Measurements from ENCODE around the gene BCAS3. TPM values are rescaled to one million over a fixed set of nuclear protein-coding genes. Genes with fewer than 3 reads are reported as not detected.
A peak's percentile ranks its signal among the peaks of the same experiment; 100 is the strongest.

The BCAS3 gene
- total and polyA plus RNA-seq, 4 donors = 5.8 to 24.6 (median 10.1) TPM

DNA sequence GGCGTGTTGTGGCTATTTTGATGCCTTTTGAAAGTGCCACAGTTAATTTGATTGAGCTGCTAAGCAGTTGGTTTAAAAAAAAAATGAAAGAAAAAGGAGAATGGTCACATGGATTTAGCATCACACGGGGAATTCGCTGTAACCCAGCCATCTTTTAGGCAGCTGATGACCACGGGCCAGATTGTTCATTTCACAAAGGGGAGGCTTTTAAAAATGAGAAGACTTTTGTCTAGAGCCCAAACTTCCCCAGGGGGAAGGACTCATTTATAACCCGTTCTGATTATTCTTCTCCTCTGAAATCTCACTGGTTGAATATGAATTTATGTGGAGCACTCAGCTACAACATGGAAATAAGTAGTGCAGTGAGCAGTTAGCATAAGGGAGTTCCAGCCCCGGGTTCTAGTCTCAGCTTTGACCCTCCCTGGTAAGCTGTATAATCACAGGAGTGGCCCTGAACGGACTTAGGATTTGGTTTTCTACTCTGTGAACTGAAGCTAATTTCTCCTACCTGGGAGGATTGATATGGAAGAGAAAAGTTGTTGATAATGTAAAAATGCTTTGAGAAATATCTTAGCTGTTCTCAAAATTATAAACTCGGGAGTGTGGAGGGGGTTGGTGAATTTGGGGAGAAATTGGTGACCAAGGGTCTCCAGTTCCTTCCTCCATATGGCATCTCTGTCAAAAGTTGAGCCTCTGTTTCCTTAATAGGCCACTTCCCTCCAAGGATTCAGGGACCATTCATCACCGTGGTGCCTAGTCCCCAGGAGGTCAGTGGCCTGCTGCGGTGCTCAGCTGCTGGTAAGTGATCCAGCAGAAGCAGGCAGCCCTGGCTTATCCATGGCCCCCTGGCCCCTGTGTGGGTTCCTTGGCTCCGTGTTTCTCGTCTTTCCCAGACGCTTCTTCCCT, 645.6 kb downstream of the BCAS3 start:
- no peaks in the 10 kb centered on the region for H3K4me1 ChIP-seq (ENCODE audit: control insufficient read depth in 4 of 4, insufficient read depth in 4 of 4, low read length in 3 of 4)
- DNase-seq (ENCODE audit: low spot score) = no peak
- no peak overlapping the region for H3K4me3 ChIP-seq (ENCODE audit: low read depth in 1 of 3, low read length in 3 of 3)
- no peaks in the 10 kb centered on the region for H3K27me3 ChIP-seq (ENCODE audit: control insufficient read depth in 4 of 4, insufficient read depth in 4 of 4, low read length in 3 of 4)
- H3K27ac ChIP-seq (ENCODE audit: low read depth in 1 of 2, low read length in 2 of 2) = peak overlapping the region in 1 of 2 donors; percentile 5
- no peak overlapping the region for H3K9ac ChIP-seq (ENCODE audit: low read depth in 1 of 2, low read length in 2 of 2)
- WGBS = 80% methylated on average over 13 of the region's 13 CpGs
- no peaks in the 10 kb centered on the region for H3K9me3 ChIP-seq (ENCODE audit: control insufficient read depth in 4 of 4, low read length in 3 of 4)
- H3K36me3 ChIP-seq (ENCODE audit: control insufficient read depth in 4 of 4, insufficient read depth in 3 of 4, low read depth in 1 of 4, low read length in 3 of 4) = no peaks in the 10 kb centered on the region
- TF ChIP-seq RXRA (IDR thresholded peaks at IDR 0.05) (peak in 1 of 2 donors; percentile 12), NR2F2 (IDR thresholded peaks at IDR 0.05) (peak; percentile 59), EGR1 (IDR thresholded peaks at IDR 0.05; ENCODE audit: low read depth in 2 of 2) (no peak), JUND (IDR thresholded peaks at IDR 0.05) (no peak)

DNA sequence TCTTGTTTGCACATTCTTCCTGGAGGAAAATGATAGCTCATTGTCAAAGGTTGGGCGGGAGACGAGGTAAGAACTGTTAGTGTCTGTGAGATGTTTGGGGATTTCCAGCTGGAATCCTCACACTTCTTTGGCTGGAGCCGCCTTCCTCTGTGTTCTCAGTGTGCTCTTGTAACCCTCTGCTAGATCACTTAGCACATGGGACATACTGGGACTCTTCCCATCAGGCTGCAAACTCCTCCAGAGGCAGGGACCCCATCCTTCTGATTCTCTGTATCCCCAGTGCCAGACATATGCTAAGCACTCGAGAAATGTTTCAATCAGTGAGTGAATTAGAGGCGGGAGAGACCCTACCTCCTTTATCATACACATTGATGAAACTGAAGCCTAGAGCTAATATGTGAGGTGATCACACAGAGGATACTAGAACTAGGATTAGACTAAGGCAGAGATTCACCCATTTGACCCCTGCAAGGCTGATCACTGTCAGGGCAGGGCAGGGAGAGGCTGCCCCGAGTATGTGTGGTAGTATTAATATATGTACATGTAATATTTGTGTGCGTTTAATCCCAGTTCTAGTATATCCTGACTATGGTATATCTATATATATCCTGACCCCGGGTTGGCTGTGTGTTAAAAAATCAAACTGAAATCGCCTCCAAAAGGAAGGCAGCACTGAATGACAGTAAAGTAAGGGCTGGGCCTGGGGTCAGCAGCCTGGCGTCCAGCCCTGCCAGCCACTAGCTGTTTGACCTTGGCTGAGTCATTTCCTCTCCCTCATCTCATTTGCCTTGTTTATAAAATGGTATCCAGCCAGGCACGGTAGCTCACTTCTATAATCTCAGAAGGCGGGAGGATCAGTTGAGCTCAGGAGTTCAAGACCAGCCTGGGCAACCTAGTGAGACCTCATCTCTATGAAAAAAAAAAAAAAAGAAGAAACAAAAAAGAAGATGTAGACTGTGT, 646.5 kb downstream of the BCAS3 start:
- DNase-seq (ENCODE audit: low spot score) = no peak
- Histone ChIP-seq H3K9ac (ENCODE audit: low read depth in 1 of 2, low read length in 2 of 2) (no peak overlapping the region), H3K4me1 (ENCODE audit: control insufficient read depth in 4 of 4, insufficient read depth in 4 of 4, low read length in 3 of 4) (no peaks in the 10 kb centered on the region), H3K36me3 (ENCODE audit: control insufficient read depth in 4 of 4, insufficient read depth in 3 of 4, low read depth in 1 of 4, low read length in 3 of 4) (no peaks in the 10 kb centered on the region), H3K27me3 (ENCODE audit: control insufficient read depth in 4 of 4, insufficient read depth in 4 of 4, low read length in 3 of 4) (no peaks in the 10 kb centered on the region), H3K4me3 (ENCODE audit: low read depth in 1 of 3, low read length in 3 of 3) (no peak overlapping the region), H3K27ac (ENCODE audit: low read depth in 1 of 2, low read length in 2 of 2) (peak overlapping the region in 1 of 2 donors; percentile 21), H3K9me3 (ENCODE audit: control insufficient read depth in 4 of 4, low read length in 3 of 4) (no peaks in the 10 kb centered on the region)
- 82% methylated on average over 12 of the region's 12 CpGs for WGBS
- no peak for TF ChIP-seq GABPA (IDR thresholded peaks at IDR 0.05 in 1 of 2, conservative IDR thresholded peaks at IDR 0.05 in 1 of 2)
- TF ChIP-seq TAF1 (conservative IDR thresholded peaks at IDR 0.05) = no peak

DNA sequence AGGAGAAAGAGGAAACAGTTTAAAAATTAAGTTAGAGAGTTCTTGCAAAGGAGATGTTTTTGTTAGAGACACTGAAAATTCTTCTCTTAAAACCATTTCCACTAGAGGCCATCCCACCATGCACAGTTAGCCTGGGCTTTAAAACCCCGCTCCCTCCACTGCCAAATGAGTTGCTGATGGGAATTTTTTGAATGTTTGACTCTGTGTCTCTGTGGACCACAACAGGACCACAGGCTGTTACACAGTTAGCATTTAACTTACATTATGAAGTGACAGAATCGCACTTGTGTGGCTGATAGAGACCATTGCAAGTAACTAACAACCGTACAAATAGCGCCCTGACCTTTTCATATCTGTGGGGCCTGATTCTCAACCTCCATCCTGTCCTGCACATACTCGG, 647.3 kb downstream of the BCAS3 start:
- Histone ChIP-seq H3K27me3 (ENCODE audit: control insufficient read depth in 4 of 4, insufficient read depth in 4 of 4, low read length in 3 of 4) (no peaks in the 10 kb centered on the region), H3K9ac (ENCODE audit: low read depth in 1 of 2, low read length in 2 of 2) (no peak overlapping the region), H3K4me1 (ENCODE audit: control insufficient read depth in 4 of 4, insufficient read depth in 4 of 4, low read length in 3 of 4) (no peaks in the 10 kb centered on the region), H3K4me3 (ENCODE audit: low read depth in 1 of 3, low read length in 3 of 3) (no peak overlapping the region), H3K9me3 (ENCODE audit: control insufficient read depth in 4 of 4, low read length in 3 of 4) (no peaks in the 10 kb centered on the region), H3K36me3 (ENCODE audit: control insufficient read depth in 4 of 4, insufficient read depth in 3 of 4, low read depth in 1 of 4, low read length in 3 of 4) (no peaks in the 10 kb centered on the region), H3K27ac (ENCODE audit: low read depth in 1 of 2, low read length in 2 of 2) (no peak overlapping the region)
- DNase-seq (ENCODE audit: low spot score) = no peak
- WGBS = 89% methylated on average over 5 of the region's 5 CpGs
- TF ChIP-seq YY1 (IDR thresholded peaks at IDR 0.05) (no peak), RAD21 (IDR thresholded peaks at IDR 0.05) (no peak), TAF1 (conservative IDR thresholded peaks at IDR 0.05) (no peak), RXRA (IDR thresholded peaks at IDR 0.05) (no peak), GABPA (IDR thresholded peaks at IDR 0.05 in 1 of 2, conservative IDR thresholded peaks at IDR 0.05 in 1 of 2) (no peak), HNF4G (IDR thresholded peaks at IDR 0.05) (no peak), FOXA2 (IDR thresholded peaks at IDR 0.05) (no peak), EGR1 (IDR thresholded peaks at IDR 0.05; ENCODE audit: low read depth in 2 of 2) (no peak), JUND (IDR thresholded peaks at IDR 0.05) (no peak), NR2F2 (IDR thresholded peaks at IDR 0.05) (no peak), SP1 (IDR thresholded peaks at IDR 0.05) (no peak), FOXA1 (IDR thresholded peaks at IDR 0.05) (no peak), HNF4A (conservative IDR thresholded peaks at IDR 0.05) (no peak)
- TF ChIP-seq, protein P1, sequence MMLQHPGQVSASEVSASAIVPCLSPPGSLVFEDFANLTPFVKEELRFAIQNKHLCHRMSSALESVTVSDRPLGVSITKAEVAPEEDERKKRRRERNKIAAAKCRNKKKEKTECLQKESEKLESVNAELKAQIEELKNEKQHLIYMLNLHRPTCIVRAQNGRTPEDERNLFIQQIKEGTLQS (IDR thresholded peaks at IDR 0.05) = no peak
- TF ChIP-seq, protein P2, sequence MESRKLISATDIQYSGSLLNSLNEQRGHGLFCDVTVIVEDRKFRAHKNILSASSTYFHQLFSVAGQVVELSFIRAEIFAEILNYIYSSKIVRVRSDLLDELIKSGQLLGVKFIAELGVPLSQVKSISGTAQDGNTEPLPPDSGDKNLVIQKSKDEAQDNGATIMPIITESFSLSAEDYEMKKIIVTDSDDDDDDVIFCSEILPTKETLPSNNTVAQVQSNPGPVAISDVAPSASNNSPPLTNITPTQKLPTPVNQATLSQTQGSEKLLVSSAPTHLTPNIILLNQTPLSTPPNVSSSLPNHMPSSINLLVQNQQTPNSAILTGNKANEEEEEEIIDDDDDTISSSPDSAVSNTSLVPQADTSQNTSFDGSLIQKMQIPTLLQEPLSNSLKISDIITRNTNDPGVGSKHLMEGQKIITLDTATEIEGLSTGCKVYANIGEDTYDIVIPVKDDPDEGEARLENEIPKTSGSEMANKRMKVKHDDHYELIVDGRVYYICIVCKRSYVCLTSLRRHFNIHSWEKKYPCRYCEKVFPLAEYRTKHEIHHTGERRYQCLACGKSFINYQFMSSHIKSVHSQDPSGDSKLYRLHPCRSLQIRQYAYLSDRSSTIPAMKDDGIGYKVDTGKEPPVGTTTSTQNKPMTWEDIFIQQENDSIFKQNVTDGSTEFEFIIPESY (IDR thresholded peaks at IDR 0.05) = no peak
- TF ChIP-seq, protein P3, sequence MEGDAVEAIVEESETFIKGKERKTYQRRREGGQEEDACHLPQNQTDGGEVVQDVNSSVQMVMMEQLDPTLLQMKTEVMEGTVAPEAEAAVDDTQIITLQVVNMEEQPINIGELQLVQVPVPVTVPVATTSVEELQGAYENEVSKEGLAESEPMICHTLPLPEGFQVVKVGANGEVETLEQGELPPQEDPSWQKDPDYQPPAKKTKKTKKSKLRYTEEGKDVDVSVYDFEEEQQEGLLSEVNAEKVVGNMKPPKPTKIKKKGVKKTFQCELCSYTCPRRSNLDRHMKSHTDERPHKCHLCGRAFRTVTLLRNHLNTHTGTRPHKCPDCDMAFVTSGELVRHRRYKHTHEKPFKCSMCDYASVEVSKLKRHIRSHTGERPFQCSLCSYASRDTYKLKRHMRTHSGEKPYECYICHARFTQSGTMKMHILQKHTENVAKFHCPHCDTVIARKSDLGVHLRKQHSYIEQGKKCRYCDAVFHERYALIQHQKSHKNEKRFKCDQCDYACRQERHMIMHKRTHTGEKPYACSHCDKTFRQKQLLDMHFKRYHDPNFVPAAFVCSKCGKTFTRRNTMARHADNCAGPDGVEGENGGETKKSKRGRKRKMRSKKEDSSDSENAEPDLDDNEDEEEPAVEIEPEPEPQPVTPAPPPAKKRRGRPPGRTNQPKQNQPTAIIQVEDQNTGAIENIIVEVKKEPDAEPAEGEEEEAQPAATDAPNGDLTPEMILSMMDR (IDR thresholded peaks at IDR 0.05; ENCODE audit: low read depth, low read length, missing input control) = no peak
- TF ChIP-seq, protein P4, sequence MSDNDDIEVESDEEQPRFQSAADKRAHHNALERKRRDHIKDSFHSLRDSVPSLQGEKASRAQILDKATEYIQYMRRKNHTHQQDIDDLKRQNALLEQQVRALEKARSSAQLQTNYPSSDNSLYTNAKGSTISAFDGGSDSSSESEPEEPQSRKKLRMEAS (IDR thresholded peaks at IDR 0.05) = no peak
